Right hindlimb (tissue), 1 donor: ENCODE measurements around the gene SLC22A2.
A peak's percentile ranks its signal among the peaks of the same experiment; 100 is the strongest.
"Not testable (repeated sequence)": the region's sequence is repeated elsewhere in the genome, so short reads cannot be mapped to it uniquely, and the experiment has no call there.

Source experiments
- DNase-seq: peaks from one replicate; pipeline ENCODE4 v3.0.0-alpha.2; 2018

The SLC22A2 gene

GRCh38 chr6:160240691-160241084, 17.9 kb downstream of the SLC22A2 start:
- no peak for DNase-seq

- no peak for DNase-seq
Measured at GRCh38 chr6:160239929-160240690, 18.5 kb downstream of the SLC22A2 start.

- DNase-seq = no peak
Measured at GRCh38 chr6:160238761-160239751, 19.6 kb downstream of the SLC22A2 start.

- no peak for DNase-seq
Measured at GRCh38 chr6:160238278-160238711, 20.3 kb downstream of the SLC22A2 start.

DNA sequence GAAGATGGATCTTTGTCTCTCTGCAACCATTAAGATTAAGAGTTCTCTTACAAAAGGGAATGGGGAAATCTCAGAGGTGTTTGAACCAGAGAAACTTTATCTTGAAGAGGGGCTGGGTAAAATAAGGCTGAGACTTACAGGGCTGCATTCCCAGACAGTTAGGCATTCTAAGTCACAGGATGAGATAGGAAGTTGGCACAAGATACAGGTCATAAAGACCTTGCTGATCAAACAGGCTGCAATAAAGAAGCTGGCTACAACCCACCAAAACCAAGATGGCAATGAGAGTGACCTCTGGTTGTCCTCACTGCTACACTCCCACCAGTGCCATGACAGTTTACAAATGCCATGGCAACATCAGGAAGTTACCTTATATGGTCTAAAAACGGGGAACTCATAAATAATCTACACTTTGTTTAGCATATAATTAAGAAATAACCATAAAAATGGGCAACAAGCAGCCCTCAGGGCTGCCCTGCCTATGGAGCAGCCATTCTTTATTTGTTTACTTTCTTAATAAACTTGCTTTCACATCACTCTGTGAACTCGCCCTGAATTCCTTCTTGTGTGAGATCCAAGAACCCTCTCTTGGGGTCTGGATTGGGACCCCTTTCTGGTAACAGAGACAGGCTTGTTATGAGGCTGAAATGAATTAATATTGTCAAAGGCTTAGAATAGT, 20.9 kb downstream of the SLC22A2 start:
- not testable (repeated sequence) for DNase-seq

GRCh38 chr6:160236235-160236872, 22.3 kb downstream of the SLC22A2 start:
- DNase-seq = not testable (repeated sequence)

- not testable (repeated sequence) for DNase-seq
Measured at GRCh38 chr6:160233950-160234640, 24.5 kb downstream of the SLC22A2 start.

GRCh38 chr6:160227769-160228161, 30.9 kb downstream of the SLC22A2 start:
- no peak for DNase-seq

GRCh38 chr6:160227038-160227768, 31.4 kb downstream of the SLC22A2 start:
- DNase-seq = no peak

- DNase-seq = no peak
Measured at GRCh38 chr6:160226118-160226591, 32.5 kb downstream of the SLC22A2 start.

DNA sequence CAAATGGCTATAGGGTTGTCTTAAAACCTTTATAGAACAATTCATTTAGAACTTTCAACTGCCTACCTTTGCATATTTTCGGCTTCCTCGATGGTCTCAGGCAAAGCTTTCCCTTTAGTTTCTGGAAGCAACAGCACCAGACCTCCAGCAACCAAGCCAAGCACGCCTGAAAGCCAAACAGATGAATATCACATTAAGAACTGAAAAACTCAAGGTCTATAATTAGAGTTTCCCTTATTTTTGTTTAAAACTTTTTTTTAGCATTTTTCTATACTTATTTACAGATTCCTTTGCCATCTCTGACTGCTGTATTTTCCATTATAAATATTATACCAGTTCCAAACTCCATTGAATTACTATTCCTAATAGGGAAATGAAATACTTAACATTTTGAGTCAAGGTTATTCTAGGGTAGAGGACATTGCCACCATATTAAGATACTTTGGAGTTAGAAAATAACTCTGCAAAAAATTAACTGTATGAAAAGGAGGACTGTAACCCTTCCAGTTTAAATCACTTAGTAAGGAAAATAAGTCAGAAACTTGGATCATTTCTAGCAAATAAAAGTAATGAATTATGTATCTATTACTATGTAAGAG, 33.9 kb downstream of the SLC22A2 start:
- DNase-seq = peak; percentile 33

DNA sequence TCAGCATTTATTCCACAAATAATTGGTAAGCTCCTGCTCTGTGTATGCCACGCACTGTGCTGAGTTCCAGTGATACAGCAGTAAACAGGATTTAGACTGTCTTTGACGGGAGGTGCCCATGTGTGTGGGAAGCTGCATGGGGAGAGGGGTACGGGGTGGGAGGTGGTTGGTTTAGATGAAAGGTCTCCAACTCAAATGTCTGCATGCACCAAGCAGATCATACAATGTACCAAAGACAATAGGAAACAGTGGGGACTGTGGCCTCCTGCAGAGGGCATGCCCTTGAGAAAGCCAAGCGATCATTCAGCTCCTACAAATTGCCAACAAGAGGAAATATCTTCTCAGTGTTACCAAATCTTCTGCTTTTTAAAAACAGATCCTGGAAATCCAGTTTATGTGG, 36.1 kb downstream of the SLC22A2 start:
- no peak for DNase-seq

- no peak for DNase-seq
Measured at GRCh38 chr6:160221918-160222317, 36.7 kb downstream of the SLC22A2 start.

DNA sequence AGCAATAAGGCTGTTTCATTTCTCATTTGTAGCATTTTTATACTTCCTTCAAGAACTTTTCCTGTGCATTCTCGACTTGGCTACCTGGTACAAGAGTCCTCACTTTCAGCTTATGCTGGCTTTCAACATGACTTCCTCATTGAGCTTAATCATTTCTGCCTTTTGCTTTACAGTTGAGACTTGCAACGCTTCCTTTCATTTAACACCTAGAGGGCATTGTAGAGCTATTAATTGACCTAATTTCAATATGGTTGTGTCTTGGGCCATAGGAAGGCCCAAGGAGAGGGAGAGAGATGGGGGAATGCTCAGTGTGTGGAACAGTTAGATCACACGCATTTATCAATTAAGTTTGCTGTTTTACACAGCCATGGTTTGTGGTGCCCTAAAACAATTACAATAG, 37.2 kb downstream of the SLC22A2 start:
- no peak for DNase-seq

- DNase-seq = no peak
Measured at GRCh38 chr6:160218810-160219209, 39.8 kb downstream of the SLC22A2 start.

GRCh38 chr6:160217863-160218262, 40.8 kb downstream of the SLC22A2 start:
- DNase-seq = no peak

DNA sequence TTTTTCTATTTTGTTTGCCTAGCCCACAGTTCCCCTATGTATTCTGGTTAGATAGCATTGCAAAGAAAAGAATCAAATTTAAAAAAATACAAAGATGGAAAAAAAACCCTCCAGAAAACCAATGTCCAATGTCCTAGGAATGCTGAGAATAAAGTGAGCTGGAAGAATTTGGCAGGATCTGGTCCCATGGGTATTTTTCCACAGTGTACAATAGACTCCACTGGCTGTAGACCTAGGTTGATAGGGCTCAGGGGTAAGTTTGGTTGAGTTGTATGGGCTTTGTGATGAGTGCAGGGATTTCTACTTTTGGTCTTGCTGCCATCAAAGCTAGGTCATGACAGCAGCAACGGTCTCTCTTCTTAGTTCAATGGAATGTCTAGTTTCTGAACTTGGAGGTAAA, 41.5 kb downstream of the SLC22A2 start:
- DNase-seq = peak; percentile 47

DNA sequence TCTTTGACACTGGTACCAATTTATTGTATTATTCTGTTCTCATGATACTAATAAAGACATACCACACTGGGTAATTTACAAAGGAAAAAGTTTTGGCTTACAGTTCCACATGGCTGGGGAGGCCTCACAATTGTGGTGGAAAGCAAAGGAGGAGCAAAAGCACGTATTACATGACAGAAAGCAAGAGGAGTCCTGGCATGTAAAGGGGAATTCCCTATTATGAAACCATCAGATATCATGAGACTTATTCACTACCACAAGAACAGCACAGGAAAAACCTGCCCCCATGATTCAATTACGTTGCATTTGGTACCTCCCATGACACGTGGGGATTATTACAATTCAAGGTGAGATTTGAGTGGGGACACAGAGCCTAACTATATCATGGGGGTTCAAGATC, 43.4 kb downstream of the SLC22A2 start:
- DNase-seq = no peak

- no peak for DNase-seq
Measured at GRCh38 chr6:160207618-160208017, 51.0 kb downstream of the SLC22A2 start.

- no peak for DNase-seq
Measured at GRCh38 chr6:160204710-160205109, 53.9 kb downstream of the SLC22A2 start.

DNA sequence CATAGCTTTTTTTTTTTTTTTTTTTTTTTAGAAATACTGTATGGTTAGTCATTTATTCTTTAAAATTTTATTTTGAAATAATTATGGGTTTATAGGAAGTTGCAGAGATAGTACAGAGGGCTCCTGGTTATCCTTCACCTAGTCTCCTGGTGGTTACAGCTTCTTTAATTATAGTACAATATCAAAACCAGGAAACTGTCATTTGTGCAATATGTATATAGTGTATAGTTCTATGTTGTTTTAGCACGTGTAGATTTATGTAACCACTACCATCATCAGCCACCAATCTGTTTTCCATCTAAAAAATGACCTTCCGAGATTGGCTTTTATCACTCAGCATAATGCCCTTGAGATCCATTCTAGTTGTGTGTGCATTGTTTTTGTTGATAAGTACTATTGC, 54.7 kb downstream of the SLC22A2 start:
- no peak for DNase-seq
